SH-SY5Y (cell line): Measurements from ENCODE around the gene ZSCAN10.

Experiments used
- GATA2 ChIP-seq: IDR thresholded peaks from 2 replicates; pipeline ENCODE4 v1.6.1; 2011; ENCODE audit warnings: mild to moderate bottlenecking, low read depth, low read length
- GATA3 ChIP-seq: IDR thresholded peaks from 2 replicates; pipeline ENCODE4 v1.6.1; 2011; ENCODE audit warnings: low read depth, mild to moderate bottlenecking, low read length, moderate library complexity

DNA sequence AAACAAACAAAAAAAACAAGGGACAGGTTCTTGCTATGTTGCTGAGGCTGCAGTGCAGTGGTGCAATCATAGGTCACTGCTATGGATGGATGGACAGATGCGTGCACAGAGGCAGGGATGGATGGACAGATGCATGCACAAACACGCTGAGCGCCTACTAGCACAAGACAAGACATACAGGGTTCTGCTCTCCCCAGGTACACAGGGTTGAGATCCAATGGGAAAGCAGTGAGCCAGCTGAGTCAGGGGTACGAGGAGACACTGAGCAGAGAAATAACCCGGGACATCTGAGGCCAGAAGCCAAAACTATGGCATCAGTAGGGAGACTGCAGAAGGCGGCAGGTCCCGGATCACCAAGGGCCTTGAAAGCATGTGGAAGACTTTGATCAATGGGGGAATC is 27.4 kb downstream of the ZSCAN10 start:
- no peak for TF ChIP-seq GATA2
- TF ChIP-seq GATA3: no peak
